Measurements from ENCODE around the gene GNA15. TPM values are rescaled to one million over a fixed set of nuclear protein-coding genes. Genes with fewer than 3 reads are reported as not detected.
"Not testable (repeated sequence)": the region's sequence is repeated elsewhere in the genome, so short reads cannot be mapped to it uniquely, and the experiment has no call there.

GNA15 gene, protein sequence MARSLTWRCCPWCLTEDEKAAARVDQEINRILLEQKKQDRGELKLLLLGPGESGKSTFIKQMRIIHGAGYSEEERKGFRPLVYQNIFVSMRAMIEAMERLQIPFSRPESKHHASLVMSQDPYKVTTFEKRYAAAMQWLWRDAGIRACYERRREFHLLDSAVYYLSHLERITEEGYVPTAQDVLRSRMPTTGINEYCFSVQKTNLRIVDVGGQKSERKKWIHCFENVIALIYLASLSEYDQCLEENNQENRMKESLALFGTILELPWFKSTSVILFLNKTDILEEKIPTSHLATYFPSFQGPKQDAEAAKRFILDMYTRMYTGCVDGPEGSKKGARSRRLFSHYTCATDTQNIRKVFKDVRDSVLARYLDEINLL
- 15.4 TPM for total RNA-seq
- long read RNA-seq, transcript GNA15-201 (7 exons, 2,133 nt) = major isoform, 16 of 22 reads
- long read RNA-seq, partial matches to known transcripts = 2 of 22 reads
- long read RNA-seq, other reads (novel, unspliced or antisense) = 4 of 22 reads

DNA sequence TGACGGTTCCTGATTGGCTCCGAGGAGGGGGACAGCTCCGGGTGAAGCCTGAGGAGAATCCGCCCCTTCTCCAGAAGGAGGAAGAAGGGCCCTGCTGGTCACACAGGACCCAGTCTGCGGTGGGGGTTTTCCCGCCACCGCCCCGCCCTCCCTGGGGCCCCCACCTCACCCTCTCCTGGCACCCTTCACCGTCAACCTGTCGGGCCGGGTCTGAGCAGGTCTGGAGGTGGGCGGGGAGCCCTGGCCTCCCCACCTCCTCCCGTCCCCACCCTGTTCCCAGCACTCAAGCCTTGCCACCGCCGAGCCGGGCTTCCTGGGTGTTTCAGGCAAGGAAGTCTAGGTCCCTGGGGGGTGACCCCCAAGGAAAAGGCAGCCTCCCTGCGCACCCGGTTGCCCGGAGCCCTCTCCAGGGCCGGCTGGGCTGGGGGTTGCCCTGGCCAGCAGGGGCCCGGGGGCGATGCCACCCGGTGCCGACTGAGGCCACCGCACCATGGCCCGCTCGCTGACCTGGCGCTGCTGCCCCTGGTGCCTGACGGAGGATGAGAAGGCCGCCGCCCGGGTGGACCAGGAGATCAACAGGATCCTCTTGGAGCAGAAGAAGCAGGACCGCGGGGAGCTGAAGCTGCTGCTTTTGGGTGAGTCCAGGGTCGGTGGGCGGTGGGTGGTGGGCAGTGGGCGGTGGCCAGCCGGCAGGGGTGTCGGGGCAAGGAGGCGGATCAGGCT lies at the start of gene GNA15:
TSS of gene GNA15 (plus strand) at position 73 of the 723 bp plus-strand sequence. CDS start at position 491, 418 bp downstream.
- DNase-seq (ENCODE audit: low spot score) = no peak

DNA sequence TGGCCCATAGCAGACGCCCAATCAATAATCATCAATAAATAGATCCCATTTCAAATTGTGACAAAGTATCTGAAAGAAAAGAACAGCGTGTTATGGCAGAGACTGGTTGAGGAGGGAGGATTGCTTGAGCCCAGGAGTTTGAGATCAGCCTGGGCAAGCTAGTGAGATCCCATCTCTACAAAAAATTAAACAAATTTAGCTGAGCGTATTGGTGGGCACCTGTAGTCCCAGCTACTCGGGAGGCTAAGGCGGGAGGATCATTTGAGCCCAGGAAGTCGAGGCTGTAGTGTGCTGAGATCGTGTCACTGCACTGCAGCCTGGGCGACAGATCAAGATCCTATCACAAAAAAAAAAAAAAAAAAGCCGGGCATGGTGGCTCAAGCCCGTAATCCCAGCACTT lies 48.1 kb upstream of the GNA15 start:
- no peak for DNase-seq (ENCODE audit: low spot score)

DNA sequence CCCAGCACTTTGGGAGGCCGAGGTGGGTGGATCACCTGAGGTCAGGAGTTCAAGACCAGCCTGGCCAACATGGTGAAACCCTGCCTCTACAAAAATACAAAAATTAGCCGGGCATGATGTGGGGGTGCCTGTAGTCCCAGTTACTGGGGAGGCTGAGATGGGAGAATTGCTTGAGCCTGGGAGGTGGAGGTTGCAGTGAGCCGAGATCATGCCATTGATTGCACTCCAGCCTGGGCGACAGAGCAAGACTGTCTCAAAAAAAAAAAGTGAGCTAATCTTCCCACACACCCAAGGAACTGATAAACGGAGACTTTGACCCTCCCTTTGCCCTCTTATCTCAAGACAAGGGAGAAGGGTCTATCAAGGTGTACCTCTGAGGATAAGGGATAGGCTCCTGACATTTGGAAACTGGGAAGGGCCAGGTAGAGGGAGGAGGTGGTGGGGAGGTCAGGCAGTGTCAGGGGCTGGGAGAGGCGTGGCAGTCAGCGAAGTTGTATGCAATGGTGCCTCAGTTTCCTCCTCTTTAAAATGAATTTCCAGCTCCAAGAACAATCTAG lies 46.5 kb upstream of the GNA15 start:
- DNase-seq (ENCODE audit: low spot score) = not testable (repeated sequence)

DNA sequence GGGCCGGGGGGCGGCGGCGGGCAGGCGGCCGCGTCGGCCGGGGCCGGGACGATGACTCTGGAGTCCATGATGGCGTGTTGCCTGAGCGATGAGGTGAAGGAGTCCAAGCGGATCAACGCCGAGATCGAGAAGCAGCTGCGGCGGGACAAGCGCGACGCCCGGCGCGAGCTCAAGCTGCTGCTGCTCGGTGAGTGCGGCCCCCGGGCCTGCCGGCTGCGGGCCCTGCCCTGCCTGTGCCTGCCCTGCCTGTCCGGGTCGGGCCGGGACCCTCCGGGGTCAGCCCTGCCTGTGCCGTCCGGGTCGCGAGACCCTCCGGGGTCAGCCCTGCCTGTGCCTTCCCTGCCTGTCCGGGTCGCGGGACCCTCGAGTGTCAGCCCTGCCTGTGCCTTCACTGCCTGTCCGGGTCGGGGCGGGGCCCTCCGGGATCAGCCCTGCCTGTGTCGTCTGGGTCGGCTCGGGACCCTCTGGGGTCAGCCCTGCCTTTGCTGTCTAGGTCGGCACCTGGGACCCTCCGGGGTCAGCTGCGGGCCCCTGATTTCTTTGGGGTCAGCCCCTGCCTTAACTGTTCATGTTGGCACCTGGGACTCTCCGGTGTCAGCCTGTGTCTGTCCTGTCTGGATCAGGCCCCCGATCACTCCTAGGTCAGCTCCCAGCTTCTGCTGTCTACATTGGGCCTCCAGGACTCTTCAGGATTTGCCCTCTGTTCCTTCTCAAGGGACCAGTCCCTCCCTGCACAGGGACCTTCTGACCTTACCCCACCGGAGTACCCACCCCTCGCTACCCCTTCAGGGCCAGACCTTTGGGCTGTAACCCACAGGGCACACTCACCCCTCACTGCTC lies 41.0 kb upstream of the GNA15 start:
- no peak for DNase-seq (ENCODE audit: low spot score)

DNA sequence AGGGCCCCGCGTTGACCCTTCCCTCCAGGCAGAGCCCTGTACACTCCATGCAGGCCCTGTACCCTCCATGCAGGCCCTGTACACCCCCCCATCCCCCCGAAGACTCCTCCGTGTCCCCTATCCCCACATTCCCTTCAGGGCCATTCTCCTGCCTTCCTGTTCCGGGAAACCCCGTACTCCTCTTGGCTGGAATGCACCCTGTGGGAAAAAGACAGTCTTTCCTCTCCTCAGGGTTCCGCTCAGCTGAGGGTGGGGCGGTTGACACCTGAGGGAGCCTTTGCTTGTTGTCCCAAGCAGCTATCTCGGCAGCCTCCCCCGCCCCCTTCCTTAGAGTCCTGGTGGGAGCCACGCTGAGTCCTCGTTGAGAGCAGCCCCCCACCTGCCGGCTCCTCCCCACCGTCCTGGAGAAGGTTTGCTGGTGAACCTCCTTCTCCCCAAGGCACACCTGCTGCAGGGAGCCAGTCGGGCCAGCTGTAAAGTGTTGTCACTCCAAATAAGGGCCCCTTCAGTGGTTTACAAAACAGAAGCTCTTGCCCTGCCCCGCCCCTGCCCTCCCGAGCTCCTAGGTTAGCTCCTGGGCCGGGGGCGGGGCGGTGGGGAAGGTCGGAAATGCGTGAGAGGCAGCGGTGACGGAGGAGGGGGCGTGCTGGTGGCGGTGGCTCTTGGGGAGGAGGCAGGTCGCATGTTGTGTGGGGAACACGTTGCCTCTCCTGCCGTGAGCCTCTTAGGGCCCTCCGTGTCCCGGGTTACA lies 40.2 kb upstream of the GNA15 start:
- no peak for DNase-seq (ENCODE audit: low spot score)

DNA sequence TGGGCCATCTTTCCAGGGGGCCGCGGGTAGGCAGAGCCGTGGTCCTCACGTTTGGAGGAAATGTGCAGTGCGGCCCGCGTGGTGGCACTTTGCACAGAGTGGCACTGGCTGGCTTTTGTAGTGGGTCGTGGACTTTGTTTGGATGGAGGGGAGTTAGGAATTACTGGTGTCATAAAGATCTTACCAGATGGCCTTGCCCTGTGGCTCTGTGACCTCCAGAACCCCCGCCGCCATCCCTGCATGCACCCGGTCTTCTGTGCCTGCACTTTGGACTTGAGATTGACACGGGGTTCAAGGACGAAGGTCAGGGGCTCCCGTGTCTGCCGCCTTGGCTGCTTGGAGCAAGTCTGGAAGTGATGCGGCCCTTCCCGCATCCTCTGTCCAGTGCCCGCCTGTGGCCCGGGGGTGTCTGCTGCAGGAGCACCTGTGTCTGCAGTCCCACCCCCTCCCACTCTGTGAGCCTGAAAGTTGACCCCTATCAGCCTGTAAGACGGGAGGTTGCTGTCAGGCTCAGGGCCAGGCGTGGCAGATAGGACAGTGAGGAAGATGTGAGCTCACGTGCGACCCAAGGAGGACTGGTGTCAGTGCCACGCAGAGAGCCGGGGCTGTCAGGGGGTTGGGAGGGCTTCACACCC lies 39.4 kb upstream of the GNA15 start:
- DNase-seq (ENCODE audit: low spot score) = no peak

DNA sequence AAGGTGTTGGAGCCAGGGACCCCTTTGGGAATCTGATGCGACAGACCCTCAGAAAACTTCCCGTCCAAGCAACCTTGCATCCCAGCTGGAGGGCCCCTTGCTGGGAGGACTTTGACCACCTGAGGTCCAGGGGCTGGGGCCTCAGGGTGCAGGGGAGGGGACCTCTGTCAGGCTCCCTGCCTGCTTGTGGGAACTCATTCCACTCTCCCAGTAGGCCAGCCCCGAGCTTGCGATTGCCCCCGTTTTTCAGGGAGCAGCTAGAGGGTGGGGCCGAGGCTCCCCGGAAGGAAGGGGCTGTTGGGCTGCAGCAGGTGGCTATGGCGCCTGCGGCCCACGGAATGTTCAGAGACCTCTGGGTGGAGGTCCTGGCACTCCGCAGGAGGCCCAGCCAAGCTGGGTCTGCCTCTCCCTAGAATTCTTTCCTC lies 38.9 kb upstream of the GNA15 start:
- no peak for DNase-seq (ENCODE audit: low spot score)

DNA sequence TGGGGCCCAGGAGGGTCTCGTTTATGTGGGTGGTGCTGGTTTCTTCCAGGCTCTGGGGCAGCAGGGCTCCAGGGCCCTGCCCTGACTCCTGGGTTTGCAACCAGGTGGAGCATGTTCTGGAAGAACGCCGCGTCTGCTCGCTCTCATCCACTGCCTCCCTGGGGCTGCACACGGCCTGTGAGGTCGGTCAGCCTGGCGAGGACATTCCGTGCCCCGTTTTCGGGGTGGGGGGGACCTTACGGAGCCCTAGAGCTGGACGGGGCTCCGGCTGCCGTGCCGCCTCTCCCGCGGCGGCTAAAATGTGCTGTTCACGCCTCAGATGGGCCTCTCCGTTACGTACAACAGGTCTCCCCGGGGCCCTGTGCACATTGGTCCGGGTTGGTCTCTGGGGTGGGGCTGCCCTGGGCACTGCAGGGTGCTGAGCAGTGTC lies 38.4 kb upstream of the GNA15 start:
- DNase-seq (ENCODE audit: low spot score) = no peak

DNA sequence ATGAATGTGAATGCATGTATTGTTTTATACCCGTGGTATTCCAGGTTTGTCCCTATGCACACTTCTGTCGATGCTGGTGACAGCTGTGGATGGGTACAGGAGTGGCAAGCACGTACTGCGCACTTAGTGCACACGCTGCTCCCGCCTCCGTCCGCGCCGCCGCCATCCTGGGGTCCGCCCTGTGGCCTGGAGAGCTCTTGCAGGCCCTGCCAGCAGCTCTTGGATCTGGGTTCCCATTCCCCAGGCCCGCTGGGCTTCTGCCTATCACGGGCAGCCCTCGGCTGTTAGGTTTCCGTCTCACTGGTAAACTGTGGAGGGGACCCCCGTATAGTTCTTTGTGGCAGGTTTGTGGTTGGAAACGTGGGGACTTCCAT lies 37.7 kb upstream of the GNA15 start:
- no peak for DNase-seq (ENCODE audit: low spot score)

DNA sequence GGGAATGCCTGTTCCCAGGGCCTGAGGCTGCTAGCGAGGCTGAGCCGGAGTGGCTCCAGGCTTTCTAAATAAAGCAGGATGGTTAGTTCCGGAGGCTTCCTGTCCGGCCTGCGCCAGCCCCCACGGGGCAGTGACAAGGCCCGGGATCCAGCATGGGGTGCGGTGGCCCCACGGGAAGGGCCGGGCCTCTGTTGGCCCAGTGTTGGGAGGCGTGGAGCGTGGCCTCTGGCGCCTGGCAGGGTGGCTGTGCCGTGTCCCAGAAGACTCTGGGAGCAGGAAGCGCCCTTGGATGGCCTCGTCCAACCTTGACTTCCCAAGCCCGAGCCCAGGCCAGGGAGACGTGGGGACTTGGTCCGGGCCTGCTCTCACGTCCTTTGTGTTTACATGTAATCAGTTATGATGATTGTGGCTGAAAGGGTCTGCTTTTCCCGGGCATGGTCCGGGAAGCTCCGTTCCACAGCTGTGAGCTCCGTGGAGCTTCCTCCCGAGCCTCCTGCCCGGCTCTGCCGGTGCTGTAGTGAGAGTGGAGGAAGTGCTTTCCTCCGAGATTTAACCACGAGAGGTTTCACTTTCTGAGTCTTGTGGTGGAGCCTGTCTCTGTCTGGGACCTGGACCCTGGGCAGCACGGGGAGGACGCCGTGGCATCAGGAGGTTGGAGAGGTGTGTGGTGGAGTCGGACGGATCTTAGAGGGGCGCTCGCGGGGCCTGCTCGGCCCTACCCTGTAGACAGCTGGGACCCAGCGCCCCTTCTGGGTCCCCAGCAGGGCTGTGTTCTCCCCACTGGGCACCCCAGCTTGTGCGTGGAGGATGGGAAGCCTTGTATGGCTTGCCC lies 37.1 kb upstream of the GNA15 start:
- DNase-seq (ENCODE audit: low spot score) = no peak

DNA sequence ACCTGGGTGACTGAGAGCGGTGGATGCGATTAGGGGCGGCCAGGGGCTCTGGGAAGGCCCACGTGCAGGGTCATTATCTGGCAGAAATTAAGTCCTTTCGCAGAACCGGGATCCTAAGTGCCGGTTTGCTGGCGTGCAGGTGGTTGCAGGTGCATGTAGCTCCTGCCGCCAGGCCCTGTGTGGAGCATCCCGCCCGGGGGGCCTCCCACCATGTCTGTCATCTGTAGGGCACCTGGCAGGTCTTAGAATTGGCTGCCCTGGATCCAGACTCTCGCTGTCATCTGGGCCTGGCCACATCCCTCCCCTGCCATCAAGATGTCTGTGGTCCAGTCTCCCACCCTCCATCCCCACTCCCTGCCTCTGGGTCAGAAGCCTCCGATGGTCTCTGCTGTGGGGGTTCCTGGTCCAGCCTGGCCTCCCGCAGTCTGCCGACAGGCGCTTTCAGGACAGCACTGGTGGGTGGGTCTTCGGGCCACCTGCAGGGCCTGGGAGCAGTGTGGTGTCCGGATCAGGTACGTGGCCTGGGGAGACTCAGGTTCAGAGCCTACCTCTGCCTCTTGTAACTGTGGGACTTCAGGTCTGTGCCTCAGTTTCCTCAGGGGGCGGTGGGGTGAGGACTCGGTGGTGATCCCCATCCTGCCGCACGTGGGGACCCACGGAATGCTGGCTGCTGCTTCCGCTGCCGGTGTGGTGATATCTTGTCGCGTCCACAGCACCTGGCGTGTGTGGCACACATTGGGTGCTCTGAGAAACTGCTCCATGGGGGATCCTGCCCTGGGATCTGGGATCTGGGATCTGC lies 36.3 kb upstream of the GNA15 start:
- no peak for DNase-seq (ENCODE audit: low spot score)

DNA sequence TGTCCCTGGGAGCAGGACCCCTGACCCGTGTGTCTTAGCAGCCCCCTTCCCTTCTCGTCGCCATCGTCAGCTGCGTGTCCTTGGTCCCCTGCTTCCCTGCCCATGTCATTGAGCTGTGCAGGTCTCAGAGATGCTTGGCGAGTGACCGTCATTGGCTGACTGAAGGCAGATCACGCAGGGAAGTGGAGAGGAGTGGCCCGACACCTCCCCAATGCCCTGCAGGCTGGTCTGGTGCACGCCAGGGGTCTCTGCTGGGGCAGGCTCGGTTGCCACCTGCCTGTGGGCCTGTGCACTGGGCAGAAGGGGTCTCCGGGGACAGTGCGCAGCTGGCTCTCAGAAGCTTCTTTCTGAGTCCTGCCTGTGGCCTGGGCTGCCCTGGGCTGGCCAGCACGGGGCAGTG lies 35.5 kb upstream of the GNA15 start:
- no peak for DNase-seq (ENCODE audit: low spot score)

DNA sequence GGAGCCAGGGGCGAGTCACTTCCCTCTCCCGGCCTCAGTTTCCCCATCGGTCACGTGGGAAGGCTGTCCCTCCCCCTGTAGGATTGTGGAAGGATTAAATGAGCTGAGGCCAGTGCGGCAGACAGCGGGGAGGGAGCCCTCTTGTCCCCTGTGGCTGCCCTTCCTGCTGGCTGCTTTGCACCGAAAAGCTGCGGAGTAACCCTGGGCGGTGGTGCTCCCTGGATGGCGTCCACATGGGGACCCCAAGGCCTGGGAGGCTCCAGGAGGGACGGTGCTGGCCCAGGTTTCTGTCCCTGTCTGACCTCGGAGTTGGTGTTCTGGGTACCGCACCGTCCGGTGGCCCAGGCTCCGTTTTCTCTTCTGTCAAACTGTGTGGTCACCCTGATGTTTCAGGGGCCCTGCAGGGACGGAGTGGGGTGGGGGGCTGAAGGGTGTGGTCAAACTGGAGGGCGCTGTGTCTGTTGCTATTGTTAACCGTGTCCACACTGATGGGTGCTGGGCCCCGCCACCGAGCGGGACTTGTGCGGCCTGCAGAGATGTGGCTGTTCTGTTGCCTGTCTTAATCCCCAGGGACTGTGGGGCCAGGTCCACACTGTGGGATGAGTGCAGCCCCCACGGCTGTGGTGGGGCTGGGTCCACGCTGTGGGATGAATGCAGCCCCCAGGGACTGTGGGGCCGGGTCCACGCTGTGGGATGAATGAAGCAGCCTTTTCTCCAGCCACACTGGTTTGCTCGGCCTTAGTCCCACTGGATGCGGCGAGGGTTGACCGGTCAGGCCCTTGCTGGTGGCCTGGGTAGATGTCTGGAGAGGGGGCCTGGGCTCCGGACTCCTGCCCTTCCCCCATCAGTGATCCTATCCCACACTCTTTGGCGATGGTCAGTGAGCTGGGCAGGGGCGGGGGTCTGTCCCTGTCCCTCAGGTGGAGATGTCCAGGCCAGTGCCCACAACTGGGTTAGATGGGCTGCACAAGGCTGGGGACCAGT lies 34.8 kb upstream of the GNA15 start:
- no peak for DNase-seq (ENCODE audit: low spot score)

DNA sequence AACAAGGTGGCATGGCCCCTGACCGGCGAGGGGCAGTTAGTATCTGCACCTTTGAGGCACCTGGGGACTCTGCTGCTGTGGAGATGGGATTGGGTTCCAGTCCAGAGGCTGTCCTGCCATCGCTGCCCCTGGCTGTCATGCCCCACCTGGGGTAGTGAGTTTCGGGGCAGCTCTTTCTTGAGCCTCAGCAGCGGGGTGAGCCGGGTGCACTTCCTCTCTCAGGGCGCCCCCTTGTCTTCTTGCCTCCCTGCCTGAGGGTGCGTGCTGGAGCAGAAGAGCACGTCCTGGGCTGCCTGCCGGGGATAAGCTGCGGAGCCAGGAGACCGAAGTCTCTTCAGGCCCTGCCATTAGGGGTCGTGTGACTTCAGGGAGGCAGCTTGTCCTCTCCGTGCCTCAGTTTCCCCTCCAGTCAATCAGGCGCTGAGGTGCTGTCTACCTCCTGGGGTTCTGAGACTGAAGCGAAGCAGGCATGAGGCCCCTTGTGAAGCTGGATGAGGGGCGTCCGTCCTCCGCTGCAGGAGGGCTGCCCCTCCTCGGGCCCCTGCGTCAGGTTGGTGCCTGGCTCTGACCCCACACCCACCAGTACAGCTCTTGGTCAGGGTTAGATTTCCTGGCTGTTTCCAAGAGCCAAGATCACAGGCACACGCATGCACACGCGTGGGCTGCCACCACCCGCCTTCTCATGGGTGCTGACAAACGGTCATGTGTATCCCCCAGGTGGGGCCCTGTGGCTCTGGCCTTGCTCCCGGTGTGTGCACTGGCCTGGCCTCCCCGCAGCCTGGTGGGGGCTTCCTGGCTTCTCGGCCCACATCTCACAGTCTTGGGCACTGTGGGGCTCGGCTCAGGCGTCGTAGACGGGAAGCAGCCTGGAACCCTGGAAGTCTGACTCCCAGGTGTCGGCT lies 33.3 kb upstream of the GNA15 start:
- DNase-seq (ENCODE audit: low spot score) = no peak

DNA sequence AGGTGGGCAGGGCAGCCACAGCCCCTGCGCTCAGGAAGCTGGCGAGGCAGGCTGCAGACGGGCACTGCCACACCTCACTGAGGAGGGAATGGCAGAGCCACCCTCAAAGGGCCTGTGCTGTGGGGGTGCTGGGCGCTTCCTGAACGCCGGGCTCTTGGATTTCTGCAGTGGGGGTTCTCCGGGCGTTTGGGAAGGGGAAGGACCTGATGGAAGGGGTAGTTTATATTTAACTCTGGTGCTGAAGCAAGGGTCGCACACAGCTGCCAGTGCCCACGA lies 31.2 kb upstream of the GNA15 start:
- no peak for DNase-seq (ENCODE audit: low spot score)
